ENCODE results near the gene MED12. TPM values are rescaled to one million over a fixed set of nuclear protein-coding genes. Genes with fewer than 3 reads are reported as not detected.

The MED12 gene
- total and polyA plus RNA-seq, 2 donors (not counting 1 experiment from before 2014, with no cell fraction given): 34.1 to 123 TPM

DNA sequence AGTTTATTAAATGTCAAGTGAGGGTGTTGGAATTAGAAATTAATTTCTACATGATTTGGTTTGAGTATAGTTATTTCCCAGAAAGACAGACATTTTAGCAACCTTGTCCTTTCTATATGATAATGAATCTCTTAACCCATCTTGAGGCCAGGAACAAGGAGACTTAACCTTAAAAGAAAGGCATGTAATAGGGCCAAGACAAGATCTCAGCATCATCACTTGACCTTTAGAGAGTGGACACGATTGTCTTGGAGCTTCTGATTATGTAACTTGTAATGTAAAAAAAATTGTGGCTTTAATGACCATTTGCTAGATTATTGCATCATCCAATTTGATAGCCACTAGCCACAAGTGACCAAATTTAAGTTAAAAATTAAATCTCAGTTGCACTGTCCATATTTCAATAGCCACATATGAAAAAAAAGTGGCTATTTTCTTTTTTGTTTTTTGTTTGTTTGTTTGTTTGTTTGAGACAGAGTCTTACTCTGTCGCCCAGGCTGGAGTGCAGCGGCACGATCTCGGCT is 36.2 kb upstream of the MED12 start:
- Histone ChIP-seq H3K79me2 (ENCODE audit: control insufficient read depth, insufficient read depth, low read length) (no peaks in the 10 kb centered on the region), H3K9ac (ENCODE audit: low read length) (no peak overlapping the region), H4K20me1 (ENCODE audit: control insufficient read depth, insufficient read depth, low read length, poor library complexity, severe bottlenecking) (no peaks in the 10 kb centered on the region), H3K4me3 (ENCODE audit: control extremely low read depth in 1 of 5, extremely low read depth in 1 of 5, insufficient read depth in 1 of 5, low read depth in 2 of 5, low read length in 4 of 5) (no peak overlapping the region), H2AFZ (ENCODE audit: insufficient read depth, low read depth, low read length, poor library complexity, severe bottlenecking) (no peak overlapping the region), H3K27me3 (replicated peaks in 1 of 4; ENCODE audit: control extremely low read depth in 1 of 4, control insufficient read depth in 3 of 4, insufficient read depth in 4 of 4, low read length in 3 of 4) (no peaks in the 10 kb centered on the region), H3K4me2 (replicated peaks; ENCODE audit: low read depth, low read length, poor library complexity, severe bottlenecking) (no peak overlapping the region), H3K4me1 (ENCODE audit: control insufficient read depth in 2 of 2, insufficient read depth in 2 of 2, low read length in 2 of 2) (no peaks in the 10 kb centered on the region), H3K36me3 (replicated peaks in 1 of 2; ENCODE audit: control extremely low read depth in 1 of 2, control insufficient read depth in 1 of 2, extremely low read depth in 1 of 2, insufficient read depth in 2 of 2, low read length in 1 of 2) (no peaks in the 10 kb centered on the region), H3K9me3 (ENCODE audit: control extremely low read depth in 1 of 3, control insufficient read depth in 2 of 3, insufficient read depth in 1 of 3, low read length in 2 of 3) (no peaks in the 10 kb centered on the region), H3K27ac (ENCODE audit: low read length in 2 of 2) (no peak overlapping the region)
- ATAC-seq (ENCODE audit: low read depth) (no peak), DNase-seq (no peak)
- ChIA-PET CTCF (no interaction called here), POLR2A (no interaction called here)
- Mint-ChIP-seq H3K27me3 (no peaks in the 10 kb centered on the region), H3K4me1 (no peaks in the 10 kb centered on the region), H3K27ac (no peak overlapping the region), H3K9me3 (ENCODE audit: insufficient read depth) (no peaks in the 10 kb centered on the region), H3K4me3 (no peak overlapping the region)
- TF ChIP-seq EZH2 (IDR thresholded peaks at IDR 0.05; ENCODE audit: borderline replicate concordance, insufficient read depth, low read depth, low read length, poor library complexity, severe bottlenecking): no peak
- TF ChIP-seq, protein P1, sequence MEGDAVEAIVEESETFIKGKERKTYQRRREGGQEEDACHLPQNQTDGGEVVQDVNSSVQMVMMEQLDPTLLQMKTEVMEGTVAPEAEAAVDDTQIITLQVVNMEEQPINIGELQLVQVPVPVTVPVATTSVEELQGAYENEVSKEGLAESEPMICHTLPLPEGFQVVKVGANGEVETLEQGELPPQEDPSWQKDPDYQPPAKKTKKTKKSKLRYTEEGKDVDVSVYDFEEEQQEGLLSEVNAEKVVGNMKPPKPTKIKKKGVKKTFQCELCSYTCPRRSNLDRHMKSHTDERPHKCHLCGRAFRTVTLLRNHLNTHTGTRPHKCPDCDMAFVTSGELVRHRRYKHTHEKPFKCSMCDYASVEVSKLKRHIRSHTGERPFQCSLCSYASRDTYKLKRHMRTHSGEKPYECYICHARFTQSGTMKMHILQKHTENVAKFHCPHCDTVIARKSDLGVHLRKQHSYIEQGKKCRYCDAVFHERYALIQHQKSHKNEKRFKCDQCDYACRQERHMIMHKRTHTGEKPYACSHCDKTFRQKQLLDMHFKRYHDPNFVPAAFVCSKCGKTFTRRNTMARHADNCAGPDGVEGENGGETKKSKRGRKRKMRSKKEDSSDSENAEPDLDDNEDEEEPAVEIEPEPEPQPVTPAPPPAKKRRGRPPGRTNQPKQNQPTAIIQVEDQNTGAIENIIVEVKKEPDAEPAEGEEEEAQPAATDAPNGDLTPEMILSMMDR (IDR thresholded peaks at IDR 0.05): no peak
- WGBS (ENCODE audit: insufficient coverage): no CpG with 5 or more reads among the region's 5 CpGs
- intact Hi-C loops (cut with micrococcal nuclease): no loop called here

DNA sequence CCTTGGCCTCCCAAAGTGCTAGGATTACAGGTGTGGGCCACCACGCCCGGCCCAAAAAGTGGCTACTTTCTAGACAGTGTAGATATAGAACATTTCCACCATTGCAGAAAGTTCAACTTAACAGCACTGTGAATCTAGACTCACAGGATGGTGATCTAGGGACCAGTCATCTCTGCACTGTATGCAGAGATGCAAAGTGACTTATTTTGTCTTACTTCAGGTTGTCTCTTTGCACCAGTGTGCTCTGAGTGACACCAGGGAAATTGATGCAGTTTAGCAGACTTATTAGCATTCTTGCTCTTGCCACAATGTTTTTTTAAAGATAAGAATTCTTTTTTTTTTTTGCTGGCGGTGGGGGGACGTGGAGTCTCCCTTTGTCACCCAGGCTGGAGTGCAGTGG is 35.6 kb upstream of the MED12 start:
- Histone ChIP-seq H3K4me2 (replicated peaks; ENCODE audit: low read depth, low read length, poor library complexity, severe bottlenecking) (no peak overlapping the region), H2AFZ (ENCODE audit: insufficient read depth, low read depth, low read length, poor library complexity, severe bottlenecking) (no peak overlapping the region), H3K9ac (ENCODE audit: low read length) (no peak overlapping the region), H3K9me3 (ENCODE audit: control extremely low read depth in 1 of 3, control insufficient read depth in 2 of 3, insufficient read depth in 1 of 3, low read length in 2 of 3) (no peaks in the 10 kb centered on the region), H4K20me1 (ENCODE audit: control insufficient read depth, insufficient read depth, low read length, poor library complexity, severe bottlenecking) (no peaks in the 10 kb centered on the region), H3K79me2 (ENCODE audit: control insufficient read depth, insufficient read depth, low read length) (no peaks in the 10 kb centered on the region), H3K4me3 (ENCODE audit: control extremely low read depth in 1 of 5, extremely low read depth in 1 of 5, insufficient read depth in 1 of 5, low read depth in 2 of 5, low read length in 4 of 5) (no peak overlapping the region), H3K27ac (ENCODE audit: low read length in 2 of 2) (no peak overlapping the region), H3K4me1 (ENCODE audit: control insufficient read depth in 2 of 2, insufficient read depth in 2 of 2, low read length in 2 of 2) (no peaks in the 10 kb centered on the region), H3K27me3 (replicated peaks in 1 of 4; ENCODE audit: control extremely low read depth in 1 of 4, control insufficient read depth in 3 of 4, insufficient read depth in 4 of 4, low read length in 3 of 4) (no peaks in the 10 kb centered on the region), H3K36me3 (replicated peaks in 1 of 2; ENCODE audit: control extremely low read depth in 1 of 2, control insufficient read depth in 1 of 2, extremely low read depth in 1 of 2, insufficient read depth in 2 of 2, low read length in 1 of 2) (no peaks in the 10 kb centered on the region)
- Mint-ChIP-seq H3K9me3 (ENCODE audit: insufficient read depth) (no peaks in the 10 kb centered on the region), H3K4me1 (no peaks in the 10 kb centered on the region), H3K27me3 (no peaks in the 10 kb centered on the region), H3K27ac (no peak overlapping the region), H3K4me3 (no peak overlapping the region)
- ChIA-PET POLR2A (no interaction called here), CTCF (no interaction called here)
- DNase-seq: no peak
- intact Hi-C loops (cut with micrococcal nuclease): no loop called here
- WGBS (ENCODE audit: insufficient coverage): 100% methylated on average over 1 of the region's 4 CpGs
- no peak for ATAC-seq (ENCODE audit: low read depth)
- TF ChIP-seq, protein P1 (IDR thresholded peaks at IDR 0.05): no peak
- no peak for TF ChIP-seq EZH2 (IDR thresholded peaks at IDR 0.05; ENCODE audit: borderline replicate concordance, insufficient read depth, low read depth, low read length, poor library complexity, severe bottlenecking)

Measured in B cell (primary cell).